ENCODE measurements around the gene CTRL. TPM values are rescaled to one million over a fixed set of nuclear protein-coding genes. Genes with fewer than 3 reads are reported as not detected.
A peak's percentile ranks its signal among the peaks of the same experiment; 100 is the strongest.

CTRL gene
- total and polyA plus RNA-seq, 7 donors, result 0.27 to 1.1 (median 1.1) TPM

- intact Hi-C loops (cut with DNase I), result loop anchor here in 1 of 2 donors (10.0 kb wide), 1 partner anchor 249 kb away; no protein-coding TSS in a partner anchor
- H3K9me3 ChIP-seq, result no peaks in the 10 kb centered on the region
- H3K27ac ChIP-seq, result peak overlapping the region; percentile 83
- DNase-seq (no peak), ATAC-seq (peak in 1 of 4 donors; percentile 15)
- WGBS, 3 donors, result 55 to 72% (median 60%) methylated on average over 10 of the region's 10 CpGs
- no peak overlapping the region for H3K4me3 ChIP-seq
- H3K27me3 ChIP-seq (ENCODE audit: insufficient read depth in 3 of 3, low read length in 2 of 3), result no peaks in the 10 kb centered on the region
- H3K36me3 ChIP-seq (ENCODE audit: insufficient read depth in 1 of 2, low read depth in 1 of 2), result peaks cover 0 to 19% of the 10 kb centered on the region in 2 donors
- TF ChIP-seq CTCF (IDR thresholded peaks at IDR 0.05), result no peak
- peaks cover 81% of the 10 kb centered on the region for H3K4me1 ChIP-seq
Measured at GRCh38 chr16:67923414-67924116, 8.1 kb downstream of the CTRL start.

GRCh38 chr16:67922740-67923139, 8.9 kb downstream of the CTRL start:
- DNase-seq, result no peak
- 75 to 80% (median 78%) methylated on average over 8 of the region's 8 CpGs for WGBS, 3 donors
- TF ChIP-seq CTCF (IDR thresholded peaks at IDR 0.05), result no peak
- peaks cover 85% of the 10 kb centered on the region for H3K4me1 ChIP-seq
- intact Hi-C loops (cut with DNase I), result loop anchor here in 1 of 2 donors (10.0 kb wide), 1 partner anchor 248 kb away; no protein-coding TSS in a partner anchor
- H3K9me3 ChIP-seq, result no peaks in the 10 kb centered on the region
- no peaks in the 10 kb centered on the region for H3K27me3 ChIP-seq (ENCODE audit: insufficient read depth in 3 of 3, low read length in 2 of 3)
- H3K36me3 ChIP-seq (ENCODE audit: insufficient read depth in 1 of 2, low read depth in 1 of 2), result peaks cover 0 to 13% of the 10 kb centered on the region in 2 donors
- H3K4me3 ChIP-seq, result no peak overlapping the region
- no peak for ATAC-seq
- peak overlapping the region; percentile 83 for H3K27ac ChIP-seq

- intact Hi-C loops (cut with DNase I), result loop anchor here in 1 of 2 donors (10.0 kb wide), 1 partner anchor 247 kb away; no protein-coding TSS in a partner anchor
- DNase-seq (no peak), ATAC-seq (no peak)
- no peaks in the 10 kb centered on the region for H3K27me3 ChIP-seq (ENCODE audit: insufficient read depth in 3 of 3, low read length in 2 of 3)
- H3K36me3 ChIP-seq (ENCODE audit: insufficient read depth in 1 of 2, low read depth in 1 of 2), result peaks cover 0 to 8% of the 10 kb centered on the region in 2 donors
- 74 to 84% (median 77%) methylated on average over 5 of the region's 5 CpGs for WGBS, 3 donors
- peaks cover 90% of the 10 kb centered on the region for H3K4me1 ChIP-seq
- peak overlapping the region; percentile 83 for H3K27ac ChIP-seq
- no peaks in the 10 kb centered on the region for H3K9me3 ChIP-seq
- H3K4me3 ChIP-seq, result no peak overlapping the region
- TF ChIP-seq CTCF (IDR thresholded peaks at IDR 0.05), result no peak
Measured at GRCh38 chr16:67922221-67922620, 9.4 kb downstream of the CTRL start.

- Histone ChIP-seq H3K4me3 (no peak overlapping the region), H3K27me3 (ENCODE audit: insufficient read depth in 3 of 3, low read length in 2 of 3) (no peaks in the 10 kb centered on the region), H3K4me1 (peaks cover 91% of the 10 kb centered on the region), H3K36me3 (ENCODE audit: insufficient read depth in 1 of 2, low read depth in 1 of 2) (peaks cover 0 to 8% of the 10 kb centered on the region in 2 donors), H3K9me3 (no peaks in the 10 kb centered on the region), H3K27ac (peak overlapping the region; percentile 91)
- DNase-seq (peak in 1 of 2 donors; percentile 39), ATAC-seq (peak in 1 of 4 donors; percentile 33)
- WGBS, 3 donors, result 52 to 68% (median 61%) methylated on average over 6 of the region's 6 CpGs
- intact Hi-C loops (cut with DNase I), result loop anchor here in 1 of 2 donors (10.0 kb wide), 1 partner anchor 245 kb away; no protein-coding TSS in a partner anchor
- TF ChIP-seq CTCF (IDR thresholded peaks at IDR 0.05), result peak; percentile 6
Measured at GRCh38 chr16:67919622-67920221, 11.9 kb downstream of the CTRL start.

Data from psoas muscle (tissue), 8 donors.